ENCODE measurements around the gene NKIRAS2.

The NKIRAS2 gene

DNA sequence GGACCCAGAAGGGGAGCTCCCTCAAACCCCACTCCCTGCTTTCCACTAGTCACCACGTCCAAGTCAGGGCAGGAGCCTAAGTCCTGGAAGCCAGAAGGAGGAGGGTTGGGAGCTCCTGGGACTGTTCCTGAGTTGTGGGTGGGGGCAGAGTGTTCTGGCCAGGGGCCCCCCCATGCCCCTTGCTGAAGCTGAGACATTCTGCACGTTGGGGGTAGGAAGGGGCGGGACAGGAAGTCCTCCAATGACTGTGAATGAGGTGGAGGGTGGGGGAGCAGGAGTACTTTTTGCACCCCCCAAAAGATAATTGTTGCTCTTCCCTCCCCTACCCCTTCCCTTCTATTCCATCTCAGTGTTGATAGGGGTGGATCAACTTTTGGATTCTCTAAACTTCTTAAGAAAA lies 51.9 kb downstream of the NKIRAS2 start:
- Histone ChIP-seq H3K4me3 (ENCODE audit: insufficient read depth, low read length, poor library complexity, severe bottlenecking) (no peak overlapping the region), H4K20me1 (ENCODE audit: low read depth, low read length) (no peaks in the 10 kb centered on the region), H3K4me2 (ENCODE audit: low read depth, low read length, poor library complexity, severe bottlenecking) (no peak overlapping the region), H2AFZ (ENCODE audit: low read depth, low read length, severe bottlenecking) (no peak overlapping the region), H3K9ac (ENCODE audit: low read length) (no peak overlapping the region), H3K27me3 (ENCODE audit: low read length) (no peaks in the 10 kb centered on the region), H3K79me2 (ENCODE audit: insufficient read depth, low read length) (no peaks in the 10 kb centered on the region), H3K9me3 (ENCODE audit: insufficient read depth, low read length) (no peaks in the 10 kb centered on the region), H3F3A (ENCODE audit: insufficient read depth) (no peaks in the 10 kb centered on the region), H3K9me2 (replicated peaks; ENCODE audit: insufficient read depth, low read length) (no peaks in the 10 kb centered on the region), H3K36me3 (ENCODE audit: low read length) (no peaks in the 10 kb centered on the region), H3K27ac (ENCODE audit: low read depth, low read length) (no peak overlapping the region)
- TF ChIP-seq, protein P1, sequence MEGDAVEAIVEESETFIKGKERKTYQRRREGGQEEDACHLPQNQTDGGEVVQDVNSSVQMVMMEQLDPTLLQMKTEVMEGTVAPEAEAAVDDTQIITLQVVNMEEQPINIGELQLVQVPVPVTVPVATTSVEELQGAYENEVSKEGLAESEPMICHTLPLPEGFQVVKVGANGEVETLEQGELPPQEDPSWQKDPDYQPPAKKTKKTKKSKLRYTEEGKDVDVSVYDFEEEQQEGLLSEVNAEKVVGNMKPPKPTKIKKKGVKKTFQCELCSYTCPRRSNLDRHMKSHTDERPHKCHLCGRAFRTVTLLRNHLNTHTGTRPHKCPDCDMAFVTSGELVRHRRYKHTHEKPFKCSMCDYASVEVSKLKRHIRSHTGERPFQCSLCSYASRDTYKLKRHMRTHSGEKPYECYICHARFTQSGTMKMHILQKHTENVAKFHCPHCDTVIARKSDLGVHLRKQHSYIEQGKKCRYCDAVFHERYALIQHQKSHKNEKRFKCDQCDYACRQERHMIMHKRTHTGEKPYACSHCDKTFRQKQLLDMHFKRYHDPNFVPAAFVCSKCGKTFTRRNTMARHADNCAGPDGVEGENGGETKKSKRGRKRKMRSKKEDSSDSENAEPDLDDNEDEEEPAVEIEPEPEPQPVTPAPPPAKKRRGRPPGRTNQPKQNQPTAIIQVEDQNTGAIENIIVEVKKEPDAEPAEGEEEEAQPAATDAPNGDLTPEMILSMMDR (IDR thresholded peaks at IDR 0.05; ENCODE audit: insufficient read depth, low read length, poor library complexity, severe bottlenecking) = no peak
- no peak for TF ChIP-seq EZH2phosphoT487 (conservative IDR thresholded peaks at IDR 0.05; ENCODE audit: low read length)

DNA sequence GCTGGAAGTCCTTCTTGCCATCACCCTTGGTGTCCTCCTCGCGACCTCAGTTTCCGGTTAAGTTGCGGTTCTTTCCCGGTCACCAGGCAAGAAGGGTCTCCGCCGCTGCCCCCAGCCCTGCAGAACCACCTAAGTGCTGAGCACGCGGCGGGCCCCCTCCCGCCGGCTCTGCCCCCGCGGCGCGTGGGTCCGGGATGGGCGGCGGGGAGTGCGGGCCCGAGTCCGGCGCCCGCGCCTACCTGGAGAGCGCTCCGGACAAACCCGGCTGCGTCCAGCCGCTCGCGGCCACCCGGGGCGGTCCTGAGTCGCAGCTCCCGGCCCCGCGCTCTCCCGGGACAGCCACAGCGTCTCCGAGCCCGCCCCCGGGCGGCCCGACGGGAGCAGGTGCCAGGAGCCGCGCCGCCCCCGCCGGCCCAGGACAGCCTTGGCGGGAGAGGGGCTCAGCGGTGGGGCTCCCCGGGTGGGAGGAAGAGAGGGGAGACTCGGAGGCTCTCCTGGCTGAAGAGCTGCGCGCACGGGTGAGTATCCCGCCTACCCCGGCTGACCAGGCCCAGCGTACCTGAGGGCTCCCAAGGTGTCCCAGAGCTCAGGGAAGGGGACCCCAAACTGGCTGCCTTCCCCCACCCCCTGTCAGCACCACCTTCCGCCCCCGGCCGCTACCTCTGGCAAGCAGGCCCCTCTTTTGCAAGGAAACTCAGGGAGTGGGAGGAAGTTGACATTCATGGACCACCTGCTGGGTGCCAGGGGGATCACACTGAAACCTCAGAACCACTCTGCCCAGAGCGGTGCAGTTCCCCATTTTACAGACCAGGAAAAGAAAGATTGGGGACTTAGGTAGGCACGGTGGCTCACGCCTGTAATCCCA lies 52.7 kb downstream of the NKIRAS2 start:
- H3K36me3 ChIP-seq (ENCODE audit: low read length) = no peaks in the 10 kb centered on the region
- H2AFZ ChIP-seq (ENCODE audit: low read depth, low read length, severe bottlenecking) = no peak overlapping the region
- no peaks in the 10 kb centered on the region for H3K9me3 ChIP-seq (ENCODE audit: insufficient read depth, low read length)
- no peaks in the 10 kb centered on the region for H3K27me3 ChIP-seq (ENCODE audit: low read length)
- H3K27ac ChIP-seq (ENCODE audit: low read depth, low read length) = no peak overlapping the region
- TF ChIP-seq, protein P1 (IDR thresholded peaks at IDR 0.05; ENCODE audit: insufficient read depth, low read length, poor library complexity, severe bottlenecking) = no peak
- TF ChIP-seq EZH2phosphoT487 (conservative IDR thresholded peaks at IDR 0.05; ENCODE audit: low read length) = no peak
- H3K9me2 ChIP-seq (replicated peaks; ENCODE audit: insufficient read depth, low read length) = no peaks in the 10 kb centered on the region
- H3K9ac ChIP-seq (ENCODE audit: low read length) = no peak overlapping the region
- no peaks in the 10 kb centered on the region for H4K20me1 ChIP-seq (ENCODE audit: low read depth, low read length)
- no peaks in the 10 kb centered on the region for H3F3A ChIP-seq (ENCODE audit: insufficient read depth)
- H3K4me2 ChIP-seq (ENCODE audit: low read depth, low read length, poor library complexity, severe bottlenecking) = no peak overlapping the region
- no peak overlapping the region for H3K4me3 ChIP-seq (ENCODE audit: insufficient read depth, low read length, poor library complexity, severe bottlenecking)
- H3K79me2 ChIP-seq (ENCODE audit: insufficient read depth, low read length) = no peaks in the 10 kb centered on the region

Measured in SU-DHL-6 (cell line).